C1 segment of cervical spinal cord (tissue), 14 donors: ENCODE measurements around the gene RFX4.
"Not testable (repeated sequence)": the region's sequence is repeated elsewhere in the genome, so short reads cannot be mapped to it uniquely, and the experiment has no call there.

ENCODE experiments used
- DNase-seq, 14 donors: peaks; one replicate each; lab custom pipeline; 2025; lab: John Stamatoyannopoulos, UW

RFX4 gene

GRCh38 chr12:106726603-106727202 is 143.9 kb downstream of the RFX4 start:
- DNase-seq = not testable (repeated sequence)

- DNase-seq = no peak
Measured at GRCh38 chr12:106729611-106730010, 146.8 kb downstream of the RFX4 start.

- DNase-seq = no peak
Measured at GRCh38 chr12:106732890-106733289, 150.1 kb downstream of the RFX4 start.

GRCh38 chr12:106733660-106734059 is 150.9 kb downstream of the RFX4 start:
- DNase-seq = no peak

GRCh38 chr12:106736051-106736957 is 153.5 kb downstream of the RFX4 start:
- no peak for DNase-seq

- no peak for DNase-seq
Measured at GRCh38 chr12:106739318-106739717, 156.5 kb downstream of the RFX4 start.

GRCh38 chr12:106739815-106740530 is 157.2 kb downstream of the RFX4 start:
- no peak for DNase-seq

- DNase-seq = no peak
Measured at GRCh38 chr12:106740818-106741217, 158.0 kb downstream of the RFX4 start.

GRCh38 chr12:106741247-106741646 is 158.4 kb downstream of the RFX4 start:
- DNase-seq = no peak

GRCh38 chr12:106743270-106743988 is 160.6 kb downstream of the RFX4 start:
- no peak for DNase-seq

GRCh38 chr12:106744600-106744999 is 161.8 kb downstream of the RFX4 start:
- DNase-seq = no peak

GRCh38 chr12:106745181-106745745 is 162.5 kb downstream of the RFX4 start:
- no peak for DNase-seq

- DNase-seq = no peak
Measured at GRCh38 chr12:106747973-106748436, 165.2 kb downstream of the RFX4 start.

GRCh38 chr12:106750524-106750923 is 167.7 kb downstream of the RFX4 start:
- no peak for DNase-seq

- no peak for DNase-seq
Measured at GRCh38 chr12:106753526-106753925, 170.7 kb downstream of the RFX4 start.

GRCh38 chr12:106754331-106754730 is 171.5 kb downstream of the RFX4 start:
- no peak for DNase-seq

GRCh38 chr12:106757623-106758348 is 175.0 kb downstream of the RFX4 start:
- peak in 1 of 14 donors; percentile 47 for DNase-seq

- DNase-seq = peak in 1 of 14 donors; percentile 47
Measured at GRCh38 chr12:106758349-106759110, 175.7 kb downstream of the RFX4 start.

- peak in 3 of 14 donors; percentile 17 to 37 (median 18) for DNase-seq
Measured at GRCh38 chr12:106759526-106760183, 176.9 kb downstream of the RFX4 start.
